IMR-90 (cell line): ENCODE results near the gene KCNAB1. TPM values are rescaled to one million over a fixed set of nuclear protein-coding genes. Genes with fewer than 3 reads are reported as not detected.

Source experiments
- ATAC-seq: fragments of 200-7000 bp; cut with Tn5 transposase; 2 replicates; pipeline ENCODE4 v1.9.1; 2020; ENCODE audit warnings: low read depth, mild to moderate bottlenecking, moderate library complexity
- BruUV-seq: library from RNA; stranded (reverse); fragments of 400-500 nt; replicated peaks from 2 replicates; lab custom pipeline; 2021; lab: Mats Ljungman, UMichigan
- CTCF ChIA-PET: fragments of 300-600 bp; formaldehyde crosslinking; extraction: SDS; loops from one replicate; lab custom pipeline; 2021; ENCODE audit warnings: antibody characterized with exemption; lab: Yijun Ruan, JAX
- POLR2A ChIA-PET: fragments of 300-600 bp; sonication (Branson Sonifier 250); formaldehyde crosslinking; loops from one replicate; lab custom pipeline; 2022; ENCODE audit warnings: antibody characterized with exemption; ENCODE audit not compliant: unreplicated experiment; lab: Charles Lee
- DNase-seq: peaks from one replicate; pipeline ENCODE4 v3.0.0; 2013
- H2AFZ ChIP-seq: replicated peaks from 2 replicates; pipeline ENCODE3; 2013; ENCODE audit warnings: low read length, mild to moderate bottlenecking; ENCODE audit not compliant: poor library complexity
- H2AK5ac ChIP-seq: 2 replicates; pipeline ENCODE4 v1.6.1; 2013; ENCODE audit warnings: low read depth, low read length, inconsistent platforms
- H2AK9ac ChIP-seq: replicated peaks from 2 replicates; pipeline ENCODE3; 2013; ENCODE audit warnings: mild to moderate bottlenecking, low read depth, low read length, moderate library complexity; ENCODE audit not compliant: poor library complexity
- H2BK120ac ChIP-seq: 2 replicates; pipeline ENCODE4 v1.6.1; 2013; ENCODE audit warnings: low read depth, low read length, inconsistent platforms
- H2BK15ac ChIP-seq: 3 replicates; pipeline ENCODE4 v1.6.1; 2013; ENCODE audit warnings: low read depth, low read length, inconsistent platforms
- H2BK20ac ChIP-seq: 2 replicates; pipeline ENCODE4 v1.6.1; 2013; ENCODE audit warnings: low read depth, mild to moderate bottlenecking, inconsistent platforms, low read length, moderate library complexity
- H2BK5ac ChIP-seq: 2 replicates; pipeline ENCODE4 v1.6.1; 2013; ENCODE audit warnings: mild to moderate bottlenecking, low read depth, low read length, inconsistent platforms; ENCODE audit not compliant: poor library complexity, severe bottlenecking
- H3K14ac ChIP-seq: replicated peaks from 2 replicates; pipeline ENCODE4 v1.6.1; 2013; ENCODE audit warnings: low read depth, low read length, inconsistent platforms
- H3K18ac ChIP-seq: 2 replicates; pipeline ENCODE4 v1.6.1; 2013; ENCODE audit warnings: low read depth, low read length, control low read depth
- H3K23ac ChIP-seq: 2 replicates; pipeline ENCODE4 v1.6.1; 2013; ENCODE audit warnings: low read depth, low read length, inconsistent platforms
- H3K27ac ChIP-seq: 2 replicates; pipeline ENCODE4 v1.5.1; 2013; ENCODE audit warnings: mild to moderate bottlenecking, control low read depth, low read length; ENCODE audit not compliant: insufficient read depth
- H3K27me3 ChIP-seq: 2 replicates; pipeline ENCODE4 v1.6.1; 2013; ENCODE audit warnings: low read length; ENCODE audit not compliant: control insufficient read depth, insufficient read depth
- H3K36me3 ChIP-seq: 2 replicates; pipeline ENCODE4 v1.6.1; 2013; ENCODE audit warnings: low read length, mixed read lengths; ENCODE audit not compliant: control insufficient read depth, insufficient read depth
- H3K4ac ChIP-seq: 2 replicates; pipeline ENCODE4 v1.6.1; 2013; ENCODE audit warnings: low read depth, low read length, inconsistent platforms
- H3K4me1 ChIP-seq: 2 replicates; pipeline ENCODE4 v1.6.1; 2013; ENCODE audit warnings: low read length, mixed read lengths; ENCODE audit not compliant: control insufficient read depth, insufficient read depth
- H3K4me2 ChIP-seq: 2 replicates; pipeline ENCODE4 v1.6.1; 2013; ENCODE audit warnings: low read depth, mild to moderate bottlenecking, control low read depth, low read length, moderate library complexity
- H3K4me3 ChIP-seq: 2 replicates; pipeline ENCODE4 v1.5.1; 2013; ENCODE audit warnings: low read depth, mild to moderate bottlenecking, control low read depth, low read length, moderate library complexity; ENCODE audit not compliant: insufficient read depth
- H3K56ac ChIP-seq: 2 replicates; pipeline ENCODE4 v1.6.1; 2013; ENCODE audit warnings: low read length, inconsistent platforms; ENCODE audit not compliant: insufficient read depth; ENCODE audit errors: extremely low read depth
- H3K79me1 ChIP-seq, 2 experiments: 2 replicates each; pipeline ENCODE4 v1.6.1; 2013; ENCODE audit warnings: low read length in 2 of 2, inconsistent platforms in 1 of 2, low read depth in 1 of 2
- H3K9ac ChIP-seq: 2 replicates; pipeline ENCODE4 v1.6.1; 2013; ENCODE audit warnings: low read depth, low read length, control low read depth
- H3K9me1 ChIP-seq: 2 replicates; pipeline ENCODE4 v1.6.1; 2013; ENCODE audit warnings: low read length, inconsistent platforms; ENCODE audit not compliant: insufficient read depth
- H3K9me3 ChIP-seq: 2 replicates; pipeline ENCODE4 v1.6.1; 2013; ENCODE audit warnings: low read length; ENCODE audit not compliant: control insufficient read depth, insufficient read depth
- H4K20me1 ChIP-seq: 2 replicates; pipeline ENCODE4 v1.6.1; 2013; ENCODE audit warnings: low read length, inconsistent platforms; ENCODE audit not compliant: insufficient read depth
- H4K5ac ChIP-seq: 2 replicates; pipeline ENCODE4 v1.6.1; 2013; ENCODE audit warnings: mild to moderate bottlenecking, low read depth, low read length, control low read depth
- H4K8ac ChIP-seq, 2 experiments: 2 replicates each; pipeline ENCODE4 v1.6.1; 2013; ENCODE audit warnings: low read depth in 2 of 2, low read length in 2 of 2, control low read depth in 1 of 2, inconsistent platforms in 1 of 2
- H4K91ac ChIP-seq: 2 replicates; pipeline ENCODE4 v1.6.1; 2013; ENCODE audit warnings: low read depth, low read length, inconsistent platforms; ENCODE audit not compliant: insufficient read depth
- CHD1 ChIP-seq: IDR thresholded peaks from 2 replicates; pipeline ENCODE4 v1.6.1; 2012; ENCODE audit warnings: low read depth, low read length, improper control_type of control experiment
- RFX5 ChIP-seq: IDR thresholded peaks from 2 replicates; pipeline ENCODE4 v1.8.0; 2012; ENCODE audit warnings: low read depth, mild to moderate bottlenecking, low read length, moderate library complexity
- SMC3 ChIP-seq: fragments of 150-350 bp; IDR thresholded peaks from 2 replicates; pipeline ENCODE4 v1.6.1; 2016; ENCODE audit warnings: low read depth, mild to moderate bottlenecking, antibody characterized with exemption, low read length, moderate library complexity
- WGBS, 2 experiments: methylation state at CpG; one replicate each; pipeline versions ENCODE4 v1.1.5 to v1.1.7; 2013; ENCODE audit warnings: missing lambda C conversion rate in 2 of 2; ENCODE audit not compliant: insufficient read length in 1 of 2; ENCODE audit errors: extremely low coverage in 2 of 2; 5-methylcytosine and 5-hydroxymethylcytosine counted together
- dilution Hi-C: fragments of 300-500 bp; cut with HindIII; formaldehyde crosslinking; loops from one replicate; pipeline ENCODE4 v1.14.3; 2018; ENCODE audit warnings: low sequenced_read_pairs; ENCODE audit not compliant: unreplicated experiment
- in situ Hi-C: fragments of 300-500 bp; cut with MboI; formaldehyde crosslinking; loops from 3 replicates; pipeline ENCODE4 v1.14.3; 2019; ENCODE audit warnings: low sequenced_read_pairs, inconsistent platforms, mixed read lengths
- intact Hi-C: fragments of 100-400 bp; cut with micrococcal nuclease; formaldehyde crosslinking; loops from 2 replicates; pipeline ENCODE4 v1.10.0; 2022
- polyA plus RNA-seq, 3 experiments: library from polyadenylated mRNA; depleted of rRNA; stranded (reverse); fragments of >200 nt; gene quantifications; 2 replicates each; pipeline ENCODE4 v1.2.3, GENCODE V29; 2012; ENCODE audit warnings: low replicate concordance in 1 of 3
- total RNA-seq: library from RNA; depleted of rRNA; stranded (reverse); fragments of >200 nt; gene quantifications from 2 replicates; pipeline ENCODE4 v1.2.3, GENCODE V29; 2012

Gene KCNAB1
- total and polyA plus RNA-seq, 2 of the 4 experiments (the other 2 are of a cell fraction): under 0.01 to 0.07 TPM

GRCh38 chr3:156554515-156554841 is 434.1 kb downstream of the KCNAB1 start:
- in situ Hi-C loops: no loop called here
- 0% methylated on average over 6 of the region's 11 CpGs; no CpG with 5 or more reads in 1 of the 2 experiments for WGBS, 2 experiments
- CTCF ChIA-PET: interaction anchor here (1.3 to 1.6 kb wide), 3 partner anchors 11 to 583 kb away, joined by 3 to 4 read pairs (median 4); no protein-coding TSS in a partner anchor
- Histone ChIP-seq H3K4ac (peak overlapping the region; percentile 100), H4K5ac (peak overlapping the region; percentile 74), H2BK20ac (no peak overlapping the region), H3K4me1 (peaks cover 9% of the 10 kb centered on the region), H2AK5ac (peak overlapping the region; percentile 99), H3K4me3 (peak overlapping the region; percentile 76), H3K27me3 (no peaks in the 10 kb centered on the region), H2AK9ac (peak overlapping the region; percentile 97), H2BK15ac (no peak overlapping the region), H3K9ac (peak overlapping the region; percentile 100), H3K18ac (peak overlapping the region; percentile 96), H4K8ac (peak overlapping the region; percentile 83 to 97; a peak in 3 of 4 replicates), H2BK120ac (peak overlapping the region; percentile 89), H4K20me1 (peaks cover 20% of the 10 kb centered on the region; the same call in 1 of the 2 replicates), H3K23ac (peak overlapping the region; percentile 99), H3K36me3 (peaks cover 15% of the 10 kb centered on the region), H3K56ac (peak overlapping the region; percentile 97), H4K91ac (peak overlapping the region; percentile 98), H3K9me3 (no peaks in the 10 kb centered on the region), H3K79me1 (peaks cover 0 to 22% of the 10 kb centered on the region in 2 experiments; a peak in 2 of 4 replicates), H3K27ac (peak overlapping the region; percentile 100), H3K9me1 (peaks cover 3% of the 10 kb centered on the region; the same call in 1 of the 2 replicates), H3K14ac (peak overlapping the region; percentile 100), H2AFZ (peak overlapping the region; percentile 96), H3K4me2 (peak overlapping the region; percentile 92), H2BK5ac (peak overlapping the region; percentile 98)
- ATAC-seq: no peak
- intact Hi-C loops: loop anchor here (1.0 to 5.0 kb wide), 4 partner anchors 110 to 583 kb away; no protein-coding TSS in a partner anchor
- no peak for DNase-seq
- TF ChIP-seq SMC3: 0 out of 2 replicates have a peak, but pooled peaks have one; percentile 1
- TF ChIP-seq RFX5: no peak
- 0 out of 2 replicates have a peak, but pooled peaks have one; percentile 26 for TF ChIP-seq CHD1
- dilution Hi-C loops: no loop called here
- no TSS peak for BruUV-seq
- POLR2A ChIA-PET: interaction anchor here (0.5 to 1.1 kb wide), 5 partner anchors 16 to 534 kb away, joined by 3 to 5 read pairs (median 3); no protein-coding TSS in a partner anchor
